HEK293 (cell line): Measurements from ENCODE around the gene CBX8.
A peak's percentile ranks its signal among the peaks of the same experiment; 100 is the strongest.

Source experiments
- KLF1 ChIP-seq: fragments of 450-650 bp; formaldehyde crosslinking; IDR thresholded peaks from 2 replicates; pipeline ENCODE4 v1.5.1; 2016; ENCODE audit warnings: missing biosample characterization, missing genetic modification characterization
- OVOL3 ChIP-seq: fragments of 450-650 bp; formaldehyde crosslinking; IDR thresholded peaks from 2 replicates; pipeline ENCODE4 v1.5.1; 2016; ENCODE audit warnings: missing biosample characterization, missing genetic modification characterization
- SCRT2 ChIP-seq: fragments of 450-650 bp; formaldehyde crosslinking; IDR thresholded peaks from 2 replicates; pipeline ENCODE4 v1.5.1; 2016; ENCODE audit warnings: missing biosample characterization, missing genetic modification characterization
- SP7 ChIP-seq: fragments of 450-650 bp; formaldehyde crosslinking; IDR thresholded peaks from 2 replicates; pipeline ENCODE4 v1.5.1; 2016; ENCODE audit warnings: missing biosample characterization, missing genetic modification characterization
- ZBTB21 ChIP-seq: fragments of 450-650 bp; formaldehyde crosslinking; IDR thresholded peaks from 2 replicates; pipeline ENCODE4 v1.5.1; 2017; ENCODE audit warnings: missing biosample characterization, missing genetic modification characterization
- ZBTB48 ChIP-seq: fragments of 450-650 bp; formaldehyde crosslinking; IDR thresholded peaks from 2 replicates; pipeline ENCODE4 v1.5.1; 2016; ENCODE audit warnings: missing biosample characterization, missing genetic modification characterization
- ZNF140 ChIP-seq: fragments of 450-650 bp; formaldehyde crosslinking; IDR thresholded peaks from 2 replicates; pipeline ENCODE4 v1.5.1; 2016; ENCODE audit warnings: missing biosample characterization, missing genetic modification characterization
- ZNF157 ChIP-seq: fragments of 450-650 bp; formaldehyde crosslinking; IDR thresholded peaks from 2 replicates; pipeline ENCODE4 v1.5.1; 2016; ENCODE audit warnings: missing biosample characterization, missing genetic modification characterization
- ZNF266 ChIP-seq: fragments of 450-650 bp; formaldehyde crosslinking; IDR thresholded peaks from 2 replicates; pipeline ENCODE4 v1.5.1; 2016; ENCODE audit warnings: missing biosample characterization, missing genetic modification characterization, low read depth
- ZNF404 ChIP-seq: fragments of 450-650 bp; formaldehyde crosslinking; IDR thresholded peaks from 2 replicates; pipeline ENCODE4 v1.5.1; 2017; ENCODE audit warnings: missing biosample characterization, missing genetic modification characterization
- ZNF530 ChIP-seq: fragments of 450-650 bp; formaldehyde crosslinking; IDR thresholded peaks from 2 replicates; pipeline ENCODE4 v1.5.1; 2016; ENCODE audit warnings: low read depth, missing biosample characterization, missing genetic modification characterization
- ZNF600 ChIP-seq: fragments of 450-650 bp; formaldehyde crosslinking; IDR thresholded peaks from 2 replicates; pipeline ENCODE4 v1.5.1; 2016; ENCODE audit warnings: missing biosample characterization, missing genetic modification characterization
- ZNF768 ChIP-seq: fragments of 450-650 bp; formaldehyde crosslinking; IDR thresholded peaks from 2 replicates; pipeline ENCODE4 v1.5.1; 2018; ENCODE audit warnings: missing biosample characterization, mild to moderate bottlenecking, missing genetic modification characterization
- TF ChIP-seq, protein P1 (sequence below): fragments of 450-650 bp; formaldehyde crosslinking; IDR thresholded peaks from 2 replicates; pipeline ENCODE4 v1.5.0; 2017; ENCODE audit warnings: missing biosample characterization, missing genetic modification characterization, borderline replicate concordance
- TF ChIP-seq, protein P2 (sequence below): fragments of 450-650 bp; formaldehyde crosslinking; IDR thresholded peaks from 2 replicates; pipeline ENCODE4 v1.5.1; 2016; ENCODE audit warnings: missing biosample characterization, missing genetic modification characterization
- TF ChIP-seq, protein P3 (sequence below): fragments of 450-650 bp; formaldehyde crosslinking; IDR thresholded peaks from 2 replicates; pipeline ENCODE4 v1.5.1; 2017; ENCODE audit warnings: missing biosample characterization, missing genetic modification characterization
- TF ChIP-seq, protein P4 (sequence below): fragments of 450-650 bp; formaldehyde crosslinking; IDR thresholded peaks from 2 replicates; pipeline ENCODE4 v1.5.1; 2016; ENCODE audit warnings: missing biosample characterization, missing genetic modification characterization
- TF ChIP-seq, protein P5 (sequence below): fragments of 450-650 bp; formaldehyde crosslinking; IDR thresholded peaks from 2 replicates; pipeline ENCODE4 v1.5.1; 2016; ENCODE audit warnings: missing biosample characterization, missing genetic modification characterization
- TF ChIP-seq, protein P6 (sequence below): fragments of 450-650 bp; formaldehyde crosslinking; IDR thresholded peaks from 2 replicates; pipeline ENCODE4; 2016; ENCODE audit warnings: missing biosample characterization, missing genetic modification characterization
- TF ChIP-seq, protein P7 (sequence below): fragments of 450-650 bp; formaldehyde crosslinking; IDR thresholded peaks from 2 replicates; pipeline ENCODE4 v1.5.1; 2016; ENCODE audit warnings: missing biosample characterization, missing genetic modification characterization
- TF ChIP-seq, protein P8 (sequence below): fragments of 450-650 bp; formaldehyde crosslinking; IDR thresholded peaks from 2 replicates; pipeline ENCODE4 v1.5.1; 2017; ENCODE audit warnings: missing biosample characterization, missing genetic modification characterization

The CBX8 gene

DNA sequence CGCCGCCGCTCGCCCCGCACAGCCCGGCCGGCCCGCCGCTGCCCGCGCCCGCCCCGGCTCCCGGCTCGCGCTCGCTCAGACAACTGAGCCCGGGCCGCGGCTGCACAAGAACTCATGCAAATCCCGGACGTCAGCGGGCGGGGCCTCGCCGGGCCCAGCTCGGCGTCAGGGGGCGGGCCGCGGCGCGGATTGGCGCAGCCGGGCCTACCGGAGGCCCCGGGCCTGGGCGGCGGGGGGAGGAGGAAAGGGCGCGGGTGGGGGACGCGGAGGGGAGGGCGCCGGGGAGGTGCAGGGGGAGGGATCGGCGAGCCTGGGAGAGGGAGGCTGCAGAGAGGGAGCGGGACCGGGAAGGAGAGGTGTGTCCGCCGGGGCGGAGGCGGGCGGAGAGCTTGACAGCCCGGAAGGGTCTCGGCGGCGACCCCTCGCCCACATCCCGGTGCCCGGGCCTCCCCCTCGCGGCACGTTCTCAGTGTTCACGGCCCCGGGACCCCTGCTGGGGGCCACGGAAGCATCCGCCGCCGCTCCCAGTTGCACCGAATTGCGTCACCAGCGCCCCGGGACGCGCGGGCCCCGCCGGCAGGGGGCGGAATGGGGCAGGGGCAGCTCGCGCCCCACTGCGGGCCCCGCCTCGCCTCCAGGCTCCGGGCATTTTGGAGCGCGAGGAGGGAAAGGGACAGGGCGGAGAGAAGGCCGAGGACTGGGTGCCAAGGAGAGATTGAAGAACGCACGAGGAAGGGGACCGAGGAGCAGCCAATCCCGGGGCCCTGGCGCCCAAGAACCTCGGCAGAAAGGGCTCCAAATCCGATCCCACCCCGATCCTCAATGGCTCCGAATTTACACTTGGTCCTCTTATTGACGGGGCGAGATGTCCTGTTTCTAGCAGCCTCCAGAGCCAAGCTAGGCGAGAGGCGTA, 42.7 kb upstream of the CBX8 start, which contains the start of gene CBX4 (continued):
- TF ChIP-seq, protein P1, sequence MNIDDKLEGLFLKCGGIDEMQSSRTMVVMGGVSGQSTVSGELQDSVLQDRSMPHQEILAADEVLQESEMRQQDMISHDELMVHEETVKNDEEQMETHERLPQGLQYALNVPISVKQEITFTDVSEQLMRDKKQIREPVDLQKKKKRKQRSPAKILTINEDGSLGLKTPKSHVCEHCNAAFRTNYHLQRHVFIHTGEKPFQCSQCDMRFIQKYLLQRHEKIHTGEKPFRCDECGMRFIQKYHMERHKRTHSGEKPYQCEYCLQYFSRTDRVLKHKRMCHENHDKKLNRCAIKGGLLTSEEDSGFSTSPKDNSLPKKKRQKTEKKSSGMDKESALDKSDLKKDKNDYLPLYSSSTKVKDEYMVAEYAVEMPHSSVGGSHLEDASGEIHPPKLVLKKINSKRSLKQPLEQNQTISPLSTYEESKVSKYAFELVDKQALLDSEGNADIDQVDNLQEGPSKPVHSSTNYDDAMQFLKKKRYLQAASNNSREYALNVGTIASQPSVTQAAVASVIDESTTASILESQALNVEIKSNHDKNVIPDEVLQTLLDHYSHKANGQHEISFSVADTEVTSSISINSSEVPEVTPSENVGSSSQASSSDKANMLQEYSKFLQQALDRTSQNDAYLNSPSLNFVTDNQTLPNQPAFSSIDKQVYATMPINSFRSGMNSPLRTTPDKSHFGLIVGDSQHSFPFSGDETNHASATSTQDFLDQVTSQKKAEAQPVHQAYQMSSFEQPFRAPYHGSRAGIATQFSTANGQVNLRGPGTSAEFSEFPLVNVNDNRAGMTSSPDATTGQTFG = peak; percentile 85
- TF ChIP-seq, protein P2, sequence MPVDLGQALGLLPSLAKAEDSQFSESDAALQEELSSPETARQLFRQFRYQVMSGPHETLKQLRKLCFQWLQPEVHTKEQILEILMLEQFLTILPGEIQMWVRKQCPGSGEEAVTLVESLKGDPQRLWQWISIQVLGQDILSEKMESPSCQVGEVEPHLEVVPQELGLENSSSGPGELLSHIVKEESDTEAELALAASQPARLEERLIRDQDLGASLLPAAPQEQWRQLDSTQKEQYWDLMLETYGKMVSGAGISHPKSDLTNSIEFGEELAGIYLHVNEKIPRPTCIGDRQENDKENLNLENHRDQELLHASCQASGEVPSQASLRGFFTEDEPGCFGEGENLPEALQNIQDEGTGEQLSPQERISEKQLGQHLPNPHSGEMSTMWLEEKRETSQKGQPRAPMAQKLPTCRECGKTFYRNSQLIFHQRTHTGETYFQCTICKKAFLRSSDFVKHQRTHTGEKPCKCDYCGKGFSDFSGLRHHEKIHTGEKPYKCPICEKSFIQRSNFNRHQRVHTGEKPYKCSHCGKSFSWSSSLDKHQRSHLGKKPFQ (tag by site-specific recombination) = peak; percentile 18; the same call in 1 of the 2 replicates
- TF ChIP-seq, protein P3, sequence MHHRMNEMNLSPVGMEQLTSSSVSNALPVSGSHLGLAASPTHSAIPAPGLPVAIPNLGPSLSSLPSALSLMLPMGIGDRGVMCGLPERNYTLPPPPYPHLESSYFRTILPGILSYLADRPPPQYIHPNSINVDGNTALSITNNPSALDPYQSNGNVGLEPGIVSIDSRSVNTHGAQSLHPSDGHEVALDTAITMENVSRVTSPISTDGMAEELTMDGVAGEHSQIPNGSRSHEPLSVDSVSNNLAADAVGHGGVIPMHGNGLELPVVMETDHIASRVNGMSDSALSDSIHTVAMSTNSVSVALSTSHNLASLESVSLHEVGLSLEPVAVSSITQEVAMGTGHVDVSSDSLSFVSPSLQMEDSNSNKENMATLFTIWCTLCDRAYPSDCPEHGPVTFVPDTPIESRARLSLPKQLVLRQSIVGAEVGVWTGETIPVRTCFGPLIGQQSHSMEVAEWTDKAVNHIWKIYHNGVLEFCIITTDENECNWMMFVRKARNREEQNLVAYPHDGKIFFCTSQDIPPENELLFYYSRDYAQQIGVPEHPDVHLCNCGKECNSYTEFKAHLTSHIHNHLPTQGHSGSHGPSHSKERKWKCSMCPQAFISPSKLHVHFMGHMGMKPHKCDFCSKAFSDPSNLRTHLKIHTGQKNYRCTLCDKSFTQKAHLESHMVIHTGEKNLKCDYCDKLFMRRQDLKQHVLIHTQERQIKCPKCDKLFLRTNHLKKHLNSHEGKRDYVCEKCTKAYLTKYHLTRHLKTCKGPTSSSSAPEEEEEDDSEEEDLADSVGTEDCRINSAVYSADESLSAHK (tag by site-specific recombination) = peak; percentile 67; the same call in 1 of the 2 replicates
- TF ChIP-seq ZNF140 (tag by site-specific recombination) = no peak
- peak; percentile 93 for TF ChIP-seq SP7 (tag by site-specific recombination)
- peak; percentile 89 for TF ChIP-seq ZBTB48 (tag by site-specific recombination)
- peak; percentile 55; the same call in 1 of the 2 replicates for TF ChIP-seq ZBTB21 (tag by site-specific recombination)
- peak; percentile 56; the same call in 1 of the 2 replicates for TF ChIP-seq SCRT2 (tag by site-specific recombination)
- peak; percentile 8; the same call in 1 of the 2 replicates for TF ChIP-seq ZNF157
- TF ChIP-seq ZNF404 (tag by site-specific recombination) = no peak
- TF ChIP-seq, protein P4, sequence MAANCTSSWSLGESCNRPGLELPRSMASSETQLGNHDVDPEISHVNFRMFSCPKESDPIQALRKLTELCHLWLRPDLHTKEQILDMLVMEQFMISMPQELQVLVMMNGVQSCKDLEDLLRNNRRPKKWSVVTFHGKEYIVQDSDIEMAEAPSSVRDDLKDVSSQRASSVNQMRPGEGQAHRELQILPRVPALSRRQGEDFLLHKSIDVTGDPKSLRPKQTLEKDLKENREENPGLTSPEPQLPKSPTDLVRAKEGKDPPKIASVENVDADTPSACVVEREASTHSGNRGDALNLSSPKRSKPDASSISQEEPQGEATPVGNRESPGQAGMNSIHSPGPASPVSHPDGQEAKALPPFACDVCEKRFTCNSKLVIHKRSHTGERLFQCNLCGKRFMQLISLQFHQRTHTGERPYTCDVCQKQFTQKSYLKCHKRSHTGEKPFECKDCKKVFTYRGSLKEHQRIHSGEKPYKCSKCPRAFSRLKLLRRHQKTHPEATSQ (tag by site-specific recombination) = peak; percentile 94; the same call in 1 of the 2 replicates
- TF ChIP-seq KLF1 (tag by site-specific recombination) = peak; percentile 95
- TF ChIP-seq ZNF600 (tag by site-specific recombination) = peak; percentile 73
- TF ChIP-seq, protein P5, sequence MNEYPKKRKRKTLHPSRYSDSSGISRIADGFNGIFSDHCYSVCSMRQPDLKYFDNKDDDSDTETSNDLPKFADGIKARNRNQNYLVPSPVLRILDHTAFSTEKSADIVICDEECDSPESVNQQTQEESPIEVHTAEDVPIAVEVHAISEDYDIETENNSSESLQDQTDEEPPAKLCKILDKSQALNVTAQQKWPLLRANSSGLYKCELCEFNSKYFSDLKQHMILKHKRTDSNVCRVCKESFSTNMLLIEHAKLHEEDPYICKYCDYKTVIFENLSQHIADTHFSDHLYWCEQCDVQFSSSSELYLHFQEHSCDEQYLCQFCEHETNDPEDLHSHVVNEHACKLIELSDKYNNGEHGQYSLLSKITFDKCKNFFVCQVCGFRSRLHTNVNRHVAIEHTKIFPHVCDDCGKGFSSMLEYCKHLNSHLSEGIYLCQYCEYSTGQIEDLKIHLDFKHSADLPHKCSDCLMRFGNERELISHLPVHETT (tag by site-specific recombination) = 0 out of 2 replicates have a peak, but pooled peaks have one; percentile 45
- no peak for TF ChIP-seq ZNF266 (tag by site-specific recombination)
- TF ChIP-seq OVOL3 (tag by site-specific recombination) = no peak
- TF ChIP-seq, protein P6, sequence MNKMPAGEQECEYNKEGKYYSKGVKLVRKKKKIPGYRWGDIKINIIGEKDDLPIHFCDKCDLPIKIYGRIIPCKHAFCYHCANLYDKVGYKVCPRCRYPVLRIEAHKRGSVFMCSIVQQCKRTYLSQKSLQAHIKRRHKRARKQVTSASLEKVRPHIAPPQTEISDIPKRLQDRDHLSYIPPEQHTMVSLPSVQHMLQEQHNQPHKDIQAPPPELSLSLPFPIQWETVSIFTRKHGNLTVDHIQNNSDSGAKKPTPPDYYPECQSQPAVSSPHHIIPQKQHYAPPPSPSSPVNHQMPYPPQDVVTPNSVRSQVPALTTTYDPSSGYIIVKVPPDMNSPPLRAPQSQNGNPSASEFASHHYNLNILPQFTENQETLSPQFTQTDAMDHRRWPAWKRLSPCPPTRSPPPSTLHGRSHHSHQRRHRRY (tag by site-specific recombination) = no peak
- TF ChIP-seq ZNF768 (tag by site-specific recombination) = peak; percentile 33; the same call in 1 of the 2 replicates
- TF ChIP-seq, protein P7, sequence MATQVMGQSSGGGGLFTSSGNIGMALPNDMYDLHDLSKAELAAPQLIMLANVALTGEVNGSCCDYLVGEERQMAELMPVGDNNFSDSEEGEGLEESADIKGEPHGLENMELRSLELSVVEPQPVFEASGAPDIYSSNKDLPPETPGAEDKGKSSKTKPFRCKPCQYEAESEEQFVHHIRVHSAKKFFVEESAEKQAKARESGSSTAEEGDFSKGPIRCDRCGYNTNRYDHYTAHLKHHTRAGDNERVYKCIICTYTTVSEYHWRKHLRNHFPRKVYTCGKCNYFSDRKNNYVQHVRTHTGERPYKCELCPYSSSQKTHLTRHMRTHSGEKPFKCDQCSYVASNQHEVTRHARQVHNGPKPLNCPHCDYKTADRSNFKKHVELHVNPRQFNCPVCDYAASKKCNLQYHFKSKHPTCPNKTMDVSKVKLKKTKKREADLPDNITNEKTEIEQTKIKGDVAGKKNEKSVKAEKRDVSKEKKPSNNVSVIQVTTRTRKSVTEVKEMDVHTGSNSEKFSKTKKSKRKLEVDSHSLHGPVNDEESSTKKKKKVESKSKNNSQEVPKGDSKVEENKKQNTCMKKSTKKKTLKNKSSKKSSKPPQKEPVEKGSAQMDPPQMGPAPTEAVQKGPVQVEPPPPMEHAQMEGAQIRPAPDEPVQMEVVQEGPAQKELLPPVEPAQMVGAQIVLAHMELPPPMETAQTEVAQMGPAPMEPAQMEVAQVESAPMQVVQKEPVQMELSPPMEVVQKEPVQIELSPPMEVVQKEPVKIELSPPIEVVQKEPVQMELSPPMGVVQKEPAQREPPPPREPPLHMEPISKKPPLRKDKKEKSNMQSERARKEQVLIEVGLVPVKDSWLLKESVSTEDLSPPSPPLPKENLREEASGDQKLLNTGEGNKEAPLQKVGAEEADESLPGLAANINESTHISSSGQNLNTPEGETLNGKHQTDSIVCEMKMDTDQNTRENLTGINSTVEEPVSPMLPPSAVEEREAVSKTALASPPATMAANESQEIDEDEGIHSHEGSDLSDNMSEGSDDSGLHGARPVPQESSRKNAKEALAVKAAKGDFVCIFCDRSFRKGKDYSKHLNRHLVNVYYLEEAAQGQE (tag by site-specific recombination) = 0 out of 2 replicates have a peak, but pooled peaks have one; percentile 52
- TF ChIP-seq, protein P8, sequence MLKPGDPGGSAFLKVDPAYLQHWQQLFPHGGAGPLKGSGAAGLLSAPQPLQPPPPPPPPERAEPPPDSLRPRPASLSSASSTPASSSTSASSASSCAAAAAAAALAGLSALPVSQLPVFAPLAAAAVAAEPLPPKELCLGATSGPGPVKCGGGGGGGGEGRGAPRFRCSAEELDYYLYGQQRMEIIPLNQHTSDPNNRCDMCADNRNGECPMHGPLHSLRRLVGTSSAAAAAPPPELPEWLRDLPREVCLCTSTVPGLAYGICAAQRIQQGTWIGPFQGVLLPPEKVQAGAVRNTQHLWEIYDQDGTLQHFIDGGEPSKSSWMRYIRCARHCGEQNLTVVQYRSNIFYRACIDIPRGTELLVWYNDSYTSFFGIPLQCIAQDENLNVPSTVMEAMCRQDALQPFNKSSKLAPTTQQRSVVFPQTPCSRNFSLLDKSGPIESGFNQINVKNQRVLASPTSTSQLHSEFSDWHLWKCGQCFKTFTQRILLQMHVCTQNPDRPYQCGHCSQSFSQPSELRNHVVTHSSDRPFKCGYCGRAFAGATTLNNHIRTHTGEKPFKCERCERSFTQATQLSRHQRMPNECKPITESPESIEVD (tag by site-specific recombination) = no peak
- no peak for TF ChIP-seq ZNF530 (tag by site-specific recombination)
